CD4-positive, alpha-beta memory T cell (primary cell): ENCODE results near the gene ABCC3. TPM values are rescaled to one million over a fixed set of nuclear protein-coding genes. Genes with fewer than 3 reads are reported as not detected.

Experiments used
- CTCF ChIA-PET: fragments of 350-600 bp; sonication (Branson Sonifier 250); formaldehyde crosslinking; loops from one replicate; lab custom pipeline; 2021; ENCODE audit warnings: inconsistent platforms; ENCODE audit not compliant: partially characterized antibody; lab: Charles Lee
- POLR2A ChIA-PET: fragments of 350-600 bp; sonication (Branson Sonifier 250); formaldehyde crosslinking; loops from one replicate; lab custom pipeline; 2021; ENCODE audit not compliant: partially characterized antibody; lab: Charles Lee
- DNase-seq, 5 donors: peaks; one replicate each; pipeline versions ENCODE4 v3.0.0 to v3.0.0-alpha.2; 2020 to 2022; ENCODE audit warnings: mixed read lengths in 1 of 5
- H3K27ac ChIP-seq: one replicate; pipeline ENCODE4 v1.7.0; 2013; ENCODE audit warnings: low read depth, low read length
- H3K27me3 ChIP-seq: 2 replicates; pipeline ENCODE4 v1.7.0; 2013; ENCODE audit warnings: mild to moderate bottlenecking, low read length, moderate library complexity; ENCODE audit not compliant: insufficient read depth
- H3K36me3 ChIP-seq: 2 replicates; pipeline ENCODE4 v1.7.0; 2013; ENCODE audit warnings: mild to moderate bottlenecking, low read length, moderate library complexity; ENCODE audit not compliant: insufficient read depth
- H3K4me1 ChIP-seq: 2 replicates; pipeline ENCODE4 v1.7.0; 2013; ENCODE audit warnings: mild to moderate bottlenecking, low read length, moderate library complexity; ENCODE audit not compliant: insufficient read depth
- H3K4me3 ChIP-seq, 2 donors: one replicate each; pipeline ENCODE4 v1.7.0; 2013; ENCODE audit warnings: low read length in 2 of 2, mild to moderate bottlenecking in 1 of 2
- H3K9me3 ChIP-seq, 2 donors: one replicate each; pipeline ENCODE4 v1.7.0; 2013; ENCODE audit warnings: low read length in 2 of 2, control low read depth in 1 of 2; ENCODE audit not compliant: control insufficient read depth in 1 of 2
- H3K27ac Mint-ChIP-seq, 7 donors: one replicate each; pipeline ENCODE4 v1.8.0; 2020 to 2021; ENCODE audit warnings: mixed read lengths in 7 of 7, mild to moderate bottlenecking in 6 of 7, inconsistent platforms in 3 of 7, moderate library complexity in 3 of 7
- H3K27me3 Mint-ChIP-seq, 2 donors: one replicate each; pipeline ENCODE4 v1.8.0; 2020 to 2021; ENCODE audit warnings: mixed read lengths in 2 of 2
- H3K36me3 Mint-ChIP-seq, 2 donors: one replicate each; pipeline ENCODE4 v1.8.0; 2020 to 2021; ENCODE audit warnings: mixed read lengths in 2 of 2, inconsistent platforms in 1 of 2, mild to moderate bottlenecking in 1 of 2
- H3K4me1 Mint-ChIP-seq, 4 donors: one replicate each; pipeline ENCODE4 v1.8.0; 2020 to 2021; ENCODE audit warnings: mixed read lengths in 4 of 4, mild to moderate bottlenecking in 1 of 4
- H3K4me3 Mint-ChIP-seq, 8 donors: one replicate each; pipeline ENCODE4 v1.8.0; 2020 to 2021; ENCODE audit warnings: mixed read lengths in 8 of 8, mild to moderate bottlenecking in 7 of 8, moderate library complexity in 6 of 8, inconsistent platforms in 3 of 8
- H3K9me3 Mint-ChIP-seq, 8 donors: one replicate each; pipeline ENCODE4 v1.8.0; 2020 to 2021; ENCODE audit warnings: mixed read lengths in 8 of 8, mild to moderate bottlenecking in 5 of 8, inconsistent platforms in 3 of 8, moderate library complexity in 1 of 8
- intact Hi-C: fragments of 100-400 bp; cut with micrococcal nuclease; formaldehyde crosslinking; loops from one replicate; pipeline ENCODE4 v1.15.1; 2023
- polyA plus RNA-seq, 2 donors: library from polyadenylated mRNA; unstranded; fragments of 300-500 nt; fragmentation: Illumina TruSeq; gene quantifications; one replicate each; pipeline ENCODE4 v1.2.3, GENCODE V29; 2021
- total RNA-seq, 2 experiments: library from RNA; stranded (reverse); gene quantifications; one replicate each; pipeline ENCODE4 v1.2.3, GENCODE V29; 2021

ABCC3 gene
- total and polyA plus RNA-seq, 4 experiments from 2014 or later, result 0.86 to 1.6 TPM; not detected in 2

DNA sequence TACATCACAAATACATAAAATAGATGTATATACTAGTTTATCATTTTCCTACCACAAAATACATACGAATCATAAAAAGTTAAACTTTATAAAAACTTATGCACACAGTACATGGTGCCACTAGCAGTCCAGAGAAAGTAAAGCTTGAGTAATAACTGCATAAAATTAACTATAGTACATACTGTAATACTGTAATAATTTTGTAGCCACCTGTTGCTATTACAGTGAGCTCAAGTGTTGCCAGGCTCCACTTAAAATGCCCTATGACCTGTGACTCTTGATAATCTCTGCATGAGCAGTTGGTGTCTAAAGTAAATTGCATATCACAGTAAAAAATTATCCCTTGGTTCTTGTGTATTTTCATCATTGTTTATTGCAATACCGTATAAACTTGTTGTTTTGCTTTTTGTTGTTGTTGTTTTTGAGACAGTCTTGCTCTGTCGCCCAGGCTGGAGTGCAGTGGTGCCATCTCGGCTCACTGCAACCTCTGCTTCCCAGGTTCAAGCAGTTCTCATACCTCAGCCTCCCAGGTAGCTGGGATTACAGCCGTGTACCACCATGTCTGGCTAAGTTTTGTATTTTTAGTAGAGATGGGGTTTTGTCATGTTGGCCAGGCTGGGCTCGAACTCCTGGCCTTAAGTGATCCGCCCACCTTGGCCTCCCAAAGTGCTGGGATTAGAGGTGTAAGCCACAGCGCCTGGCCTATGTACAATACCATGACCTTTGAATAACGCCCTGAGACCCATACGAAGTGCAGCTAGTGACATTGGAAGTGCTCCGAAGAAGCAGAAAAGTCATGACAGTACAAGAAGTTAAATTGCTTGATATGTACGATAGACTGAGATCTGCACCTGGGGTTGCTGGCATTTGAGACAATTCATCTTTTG lies 91.3 kb downstream of the ABCC3 start:
- Mint-ChIP-seq H3K4me3 (peak overlapping the region in 5 of 8 donors; percentile 43 to 67 (median 54)), H3K27ac (peak overlapping the region in 3 of 7 donors; percentile 27 to 63 (median 60)), H3K36me3 (peaks cover 8 to 18% of the 10 kb centered on the region in 2 donors), H3K4me1 (peaks cover 39 to 77% (median 59%) of the 10 kb centered on the region in 4 donors), H3K27me3 (no peaks in the 10 kb centered on the region), H3K9me3 (no peaks in the 10 kb centered on the region)
- CTCF ChIA-PET, result no interaction called here
- Histone ChIP-seq H3K27me3 (no peaks in the 10 kb centered on the region), H3K36me3 (no peaks in the 10 kb centered on the region), H3K4me3 (no peak overlapping the region), H3K27ac (no peak overlapping the region), H3K4me1 (peaks cover 97% of the 10 kb centered on the region), H3K9me3 (no peaks in the 10 kb centered on the region)
- no peak for DNase-seq
- POLR2A ChIA-PET, result interaction anchor here (1.1 kb wide), 1 partner anchor 18 kb away, joined by 3 read pairs; no protein-coding TSS in a partner anchor
- intact Hi-C loops, result no loop called here

- Mint-ChIP-seq H3K36me3 (peaks cover 8 to 11% of the 10 kb centered on the region in 2 donors), H3K4me3 (peak overlapping the region in 5 of 8 donors; percentile 14 to 67 (median 33)), H3K4me1 (peaks cover 40 to 80% (median 57%) of the 10 kb centered on the region in 4 donors), H3K9me3 (no peaks in the 10 kb centered on the region), H3K27me3 (no peaks in the 10 kb centered on the region), H3K27ac (no peak overlapping the region)
- ChIA-PET CTCF (interaction anchor here (0.8 kb wide), 1 partner anchor 22 kb away, joined by 3 read pairs; no protein-coding TSS in a partner anchor), POLR2A (interaction anchor here (0.7 kb wide), 1 partner anchor 9 kb away, joined by 3 read pairs; the partner anchor contains the start of gene LUC7L3)
- DNase-seq, result no peak
- H3K4me3 ChIP-seq, result no peak overlapping the region
- no peaks in the 10 kb centered on the region for H3K9me3 ChIP-seq
- peaks cover 98% of the 10 kb centered on the region for H3K4me1 ChIP-seq
- H3K27me3 ChIP-seq, result no peaks in the 10 kb centered on the region
- intact Hi-C loops, result no loop called here
- no peaks in the 10 kb centered on the region for H3K36me3 ChIP-seq
- H3K27ac ChIP-seq, result no peak overlapping the region
These were observed 93.4 kb downstream of the ABCC3 start for GRCh38 chr17:50728112-50728429.

DNA sequence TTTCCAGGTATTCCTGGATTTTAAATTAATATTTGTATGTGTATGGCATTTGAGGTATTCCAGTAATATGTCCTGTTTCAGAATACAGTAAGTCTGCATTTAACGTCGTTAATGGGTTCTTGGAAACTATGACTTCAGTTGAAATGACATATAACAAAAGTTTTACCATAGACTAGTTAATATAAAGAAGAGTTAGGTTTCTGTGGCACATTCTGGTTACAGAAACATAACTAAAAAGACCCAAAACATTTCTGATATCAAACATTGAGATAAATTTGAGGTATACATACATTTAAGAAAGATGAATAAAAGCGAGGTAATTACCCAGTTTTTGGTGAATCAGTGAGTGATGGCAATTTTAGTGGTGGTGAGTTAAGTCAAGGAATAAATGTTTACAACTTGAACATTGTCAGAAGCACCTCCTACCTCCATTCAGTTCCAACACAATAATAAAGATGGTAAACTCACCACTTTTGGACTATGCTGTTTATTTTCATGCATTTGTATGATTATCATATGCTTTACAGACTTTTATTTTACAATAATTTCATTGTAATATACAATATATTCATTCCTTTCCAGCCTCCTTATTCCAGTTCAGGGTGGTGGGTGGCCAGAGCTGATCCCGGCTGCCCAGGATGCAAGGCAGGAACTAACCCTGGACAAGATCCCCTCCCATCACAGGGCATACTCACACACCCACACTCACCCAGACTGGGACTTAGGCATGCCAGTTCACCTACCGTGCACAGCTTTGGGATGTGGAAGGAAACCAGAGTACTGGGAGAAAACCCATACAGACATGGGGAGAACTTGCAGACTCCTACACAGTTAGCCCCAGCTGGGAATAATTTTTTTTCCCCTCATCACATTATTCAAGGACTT lies 94.4 kb downstream of the ABCC3 start:
- POLR2A ChIA-PET, result interaction anchor here (0.5 kb wide), 1 partner anchor 466 kb away, joined by 4 read pairs; no protein-coding TSS in a partner anchor
- Histone ChIP-seq H3K4me1 (peaks cover 92% of the 10 kb centered on the region), H3K9me3 (no peaks in the 10 kb centered on the region), H3K4me3 (no peak overlapping the region), H3K36me3 (no peaks in the 10 kb centered on the region), H3K27ac (no peak overlapping the region), H3K27me3 (no peaks in the 10 kb centered on the region)
- Mint-ChIP-seq H3K27me3 (no peaks in the 10 kb centered on the region), H3K4me1 (peaks cover 39 to 69% (median 53%) of the 10 kb centered on the region in 4 donors), H3K9me3 (no peaks in the 10 kb centered on the region), H3K27ac (peak overlapping the region in 2 of 7 donors; percentile 30 to 57), H3K4me3 (peak overlapping the region in 4 of 8 donors; percentile 29 to 47 (median 42)), H3K36me3 (peaks cover 8 to 11% of the 10 kb centered on the region in 2 donors)
- intact Hi-C loops, result no loop called here
- CTCF ChIA-PET, result no interaction called here
- DNase-seq, result no peak

DNA sequence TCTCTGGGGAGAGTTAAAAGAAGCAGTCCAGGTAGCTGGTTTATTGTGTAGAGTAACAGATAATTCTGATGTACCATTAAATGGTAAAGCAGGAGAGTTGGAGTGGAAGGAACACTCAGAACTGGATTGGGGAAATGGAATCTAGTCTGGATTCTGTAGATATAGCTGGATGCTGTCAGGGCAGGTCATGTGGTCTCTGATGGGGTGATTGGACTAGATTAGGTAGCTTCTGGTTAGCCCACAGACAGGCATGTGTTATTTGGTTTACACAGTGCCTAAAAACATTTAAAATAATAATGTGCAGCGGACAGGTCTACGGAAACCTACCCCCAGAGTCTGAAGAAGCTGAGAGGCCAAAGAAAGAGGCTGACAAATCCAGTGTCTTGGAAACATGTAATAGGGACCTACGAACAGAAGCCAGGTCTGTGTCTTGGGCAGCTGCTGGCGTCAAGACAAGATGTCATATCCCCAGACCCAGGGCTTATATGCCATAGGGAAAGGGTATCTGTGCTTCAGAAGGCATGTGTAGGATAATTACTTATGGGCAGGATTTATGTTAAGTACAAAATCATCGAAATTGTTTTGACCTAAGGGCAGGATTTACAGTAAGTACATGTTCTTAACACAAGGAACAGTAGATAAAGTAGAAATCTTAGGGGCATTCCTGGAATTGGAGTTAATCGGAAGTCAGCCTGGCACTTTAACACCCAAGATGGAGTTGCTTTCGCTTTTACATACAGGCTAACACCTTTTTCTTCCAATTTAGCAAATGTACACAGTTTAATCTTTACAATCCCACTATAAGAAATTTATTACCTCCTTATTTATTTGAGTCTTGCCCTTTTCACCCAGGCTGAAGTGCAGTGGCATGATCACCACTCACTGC lies 97.1 kb downstream of the ABCC3 start:
- peaks cover 8 to 22% of the 10 kb centered on the region in 2 donors for H3K36me3 Mint-ChIP-seq
- Histone ChIP-seq H3K36me3 (no peaks in the 10 kb centered on the region), H3K27me3 (no peaks in the 10 kb centered on the region), H3K9me3 (no peaks in the 10 kb centered on the region), H3K4me3 (no peak overlapping the region), H3K27ac (no peak overlapping the region), H3K4me1 (peaks cover 88% of the 10 kb centered on the region)
- ChIA-PET POLR2A (interaction anchor here (1.1 kb wide), 1 partner anchor 13 kb away, joined by 3 read pairs; the partner anchor contains the start of gene LUC7L3), CTCF (no interaction called here)
- H3K4me3 Mint-ChIP-seq, result peak overlapping the region; percentile 6 to 59 (median 30)
- intact Hi-C loops, result no loop called here
- H3K9me3 Mint-ChIP-seq, result no peaks in the 10 kb centered on the region
- no peaks in the 10 kb centered on the region for H3K27me3 Mint-ChIP-seq
- H3K4me1 Mint-ChIP-seq, result peaks cover 42 to 71% (median 58%) of the 10 kb centered on the region in 4 donors
- peak overlapping the region; percentile 19 to 89 (median 44) for H3K27ac Mint-ChIP-seq
- no peak for DNase-seq

DNA sequence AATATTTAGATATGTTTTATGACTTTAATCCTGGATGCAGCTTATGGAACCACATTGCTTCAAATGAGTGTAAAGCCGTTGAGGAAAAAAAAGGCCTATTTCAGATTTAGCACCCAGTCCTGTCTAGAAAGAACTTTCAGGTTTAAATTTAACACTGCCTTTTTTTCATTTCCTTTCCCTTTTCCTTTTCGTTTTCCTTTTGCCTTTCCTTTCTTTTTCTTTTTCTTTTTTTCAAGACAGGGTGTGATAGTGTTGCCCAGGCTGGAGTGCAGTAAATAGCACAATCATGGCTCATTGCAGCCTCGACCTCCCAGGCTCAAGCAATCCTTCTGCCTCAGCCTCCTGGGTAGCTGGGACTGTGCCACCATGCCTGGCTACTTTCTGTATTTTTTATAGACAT lies 100.6 kb downstream of the ABCC3 start:
- no peak for DNase-seq
- POLR2A ChIA-PET, result no interaction called here
- H3K27me3 ChIP-seq, result no peaks in the 10 kb centered on the region
- peaks cover 33 to 61% (median 41%) of the 10 kb centered on the region in 4 donors for H3K4me1 Mint-ChIP-seq
- CTCF ChIA-PET, result no interaction called here
- no peaks in the 10 kb centered on the region for H3K27me3 Mint-ChIP-seq
- H3K9me3 Mint-ChIP-seq, result no peaks in the 10 kb centered on the region
- H3K4me3 ChIP-seq, result no peak overlapping the region
- peaks cover 61% of the 10 kb centered on the region for H3K4me1 ChIP-seq
- H3K36me3 ChIP-seq, result peaks cover 26% of the 10 kb centered on the region
- intact Hi-C loops, result no loop called here
- no peaks in the 10 kb centered on the region for H3K9me3 ChIP-seq
- H3K27ac Mint-ChIP-seq, result peak overlapping the region in 4 of 7 donors; percentile 50 to 84 (median 66)
- peaks cover 28 to 45% of the 10 kb centered on the region in 2 donors for H3K36me3 Mint-ChIP-seq
- peak overlapping the region in 1 of 8 donors; percentile 61 for H3K4me3 Mint-ChIP-seq
- H3K27ac ChIP-seq, result no peak overlapping the region

DNA sequence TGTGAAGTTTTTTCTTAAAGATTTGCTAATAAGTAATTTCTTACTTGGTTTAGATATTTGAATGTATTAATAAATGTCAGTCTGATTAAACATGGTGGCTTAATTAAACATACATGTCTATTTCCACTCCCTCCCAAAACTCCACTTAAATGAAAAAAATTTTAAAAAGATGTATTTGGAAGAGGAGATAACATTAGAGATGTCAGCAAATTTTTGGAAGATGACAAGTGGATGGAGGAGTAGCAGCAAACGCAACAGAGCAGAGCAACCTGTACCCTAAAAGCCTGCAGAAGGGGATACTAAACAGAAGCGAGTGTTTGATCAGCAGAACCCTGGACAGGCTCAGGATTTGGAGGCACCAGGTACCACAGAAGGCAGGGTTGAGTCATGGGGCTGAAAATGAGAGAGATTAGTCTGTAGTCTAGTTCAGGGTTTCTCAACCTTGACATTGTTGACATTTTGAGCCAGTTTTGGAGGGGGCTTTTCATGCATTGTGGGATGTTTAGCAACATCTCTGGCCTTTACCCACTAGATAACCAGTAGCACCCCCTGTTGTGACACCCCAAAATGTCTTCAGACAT lies 102.5 kb downstream of the ABCC3 start:
- POLR2A ChIA-PET, result no interaction called here
- H3K36me3 Mint-ChIP-seq, result peaks cover 43 to 60% of the 10 kb centered on the region in 2 donors
- Histone ChIP-seq H3K4me1 (peaks cover 41% of the 10 kb centered on the region), H3K36me3 (peaks cover 44% of the 10 kb centered on the region), H3K27ac (no peak overlapping the region), H3K9me3 (no peaks in the 10 kb centered on the region), H3K27me3 (no peaks in the 10 kb centered on the region), H3K4me3 (no peak overlapping the region)
- no peak overlapping the region for H3K4me3 Mint-ChIP-seq
- intact Hi-C loops, result no loop called here
- H3K27me3 Mint-ChIP-seq, result no peaks in the 10 kb centered on the region
- no peaks in the 10 kb centered on the region for H3K9me3 Mint-ChIP-seq
- H3K4me1 Mint-ChIP-seq, result peaks cover 21 to 48% (median 26%) of the 10 kb centered on the region in 4 donors
- peak overlapping the region in 2 of 7 donors; percentile 38 to 41 for H3K27ac Mint-ChIP-seq
- CTCF ChIA-PET, result no interaction called here
- DNase-seq, result no peak
